Stimulated activated CD4-positive, alpha-beta T cell treated with anti-CD3 and anti-CD28 coated beads, TNF-alpha, amount 100 ng/mL, for 48 hours (primary cell): ENCODE results near the gene PLEKHA7.

Source experiments
- DNase-seq, 3 donors: peaks; one replicate each; pipeline ENCODE4 v3.0.0-alpha.2; 2020; ENCODE audit warnings: low read depth in 3 of 3

Gene PLEKHA7

GRCh38 chr11:16880184-16880801, 133.9 kb downstream of the PLEKHA7 start:
- DNase-seq: no peak

- DNase-seq: no peak
Observed at GRCh38 chr11:16879690-16880089, 134.5 kb downstream of the PLEKHA7 start.

GRCh38 chr11:16876837-16877236, 137.4 kb downstream of the PLEKHA7 start:
- no peak for DNase-seq

DNA sequence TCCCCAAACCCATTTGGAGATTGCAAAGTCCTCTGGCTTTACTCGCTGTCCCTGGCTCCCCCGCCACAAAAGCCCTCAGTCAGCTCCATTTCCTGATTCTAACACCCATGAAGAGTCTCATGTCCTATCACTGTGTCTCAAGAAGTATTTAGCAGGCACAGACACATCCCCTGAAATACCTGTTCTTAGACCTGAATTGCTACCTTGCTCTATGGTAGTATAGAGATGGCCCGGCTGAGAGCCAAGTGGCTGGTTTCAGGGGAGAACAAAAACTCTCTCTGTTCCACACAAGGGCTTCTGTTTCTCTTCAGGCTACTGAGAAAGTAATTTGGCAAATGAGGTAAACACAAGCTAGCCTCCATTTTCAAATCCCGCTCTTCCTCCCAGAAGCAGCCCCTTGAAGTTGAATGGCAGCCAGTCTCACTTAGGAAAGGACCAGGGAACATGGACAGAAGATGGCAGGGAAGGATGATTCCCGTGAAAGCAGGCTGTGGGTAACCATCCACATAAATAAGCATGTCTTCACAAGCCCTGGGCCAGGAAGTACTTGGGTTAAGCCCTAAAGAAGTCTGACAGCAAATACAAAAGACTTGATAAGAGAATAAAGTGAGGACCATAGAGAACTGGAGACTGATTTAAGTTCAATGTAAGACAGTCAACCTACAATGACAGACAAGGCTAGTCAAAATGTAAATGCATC, 138.0 kb downstream of the PLEKHA7 start:
- no peak for DNase-seq

DNA sequence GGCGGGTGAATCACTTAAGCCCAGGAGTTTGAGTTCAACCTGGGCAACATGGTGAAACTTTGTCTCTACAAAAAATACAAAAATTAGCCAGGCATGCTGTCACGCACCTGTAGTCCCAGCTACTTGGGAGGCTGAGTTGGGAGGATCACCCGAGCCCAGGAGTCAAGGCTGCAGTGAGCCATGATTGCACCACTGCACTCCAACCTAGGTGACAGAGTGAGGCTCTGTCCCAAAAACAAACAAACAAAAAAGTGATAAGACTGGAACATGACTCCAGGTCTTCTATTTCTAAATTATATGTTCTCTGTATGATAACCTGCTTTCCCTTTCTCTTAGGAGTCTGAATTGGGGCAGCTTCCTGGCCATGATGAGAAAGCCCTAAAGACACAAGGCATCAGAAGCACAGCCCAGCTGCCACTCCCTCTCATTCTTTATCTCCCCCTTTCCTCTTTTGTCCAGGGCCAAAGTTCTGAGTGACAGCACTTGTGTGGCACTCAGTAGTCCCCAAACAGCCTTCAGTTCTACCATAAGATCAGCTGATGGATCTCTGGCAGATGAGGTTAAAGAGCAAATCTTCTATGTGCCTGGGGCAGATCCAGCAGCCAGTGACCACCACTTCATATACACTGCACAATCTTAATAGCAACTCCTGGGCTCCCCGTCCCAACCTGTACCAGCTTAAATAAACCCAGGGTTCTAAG, 139.8 kb downstream of the PLEKHA7 start:
- DNase-seq: no peak

- no peak for DNase-seq
Observed at GRCh38 chr11:16873289-16873688, 140.9 kb downstream of the PLEKHA7 start.

- DNase-seq: no peak
Observed at GRCh38 chr11:16871368-16871767, 142.8 kb downstream of the PLEKHA7 start.

- no peak for DNase-seq
Observed at GRCh38 chr11:16867097-16867496, 147.1 kb downstream of the PLEKHA7 start.

- peak in 1 of 3 donors; percentile 10 for DNase-seq
Observed at GRCh38 chr11:16864428-16864827, 149.8 kb downstream of the PLEKHA7 start.

- no peak for DNase-seq
Observed at GRCh38 chr11:16863389-16863788, 150.8 kb downstream of the PLEKHA7 start.

DNA sequence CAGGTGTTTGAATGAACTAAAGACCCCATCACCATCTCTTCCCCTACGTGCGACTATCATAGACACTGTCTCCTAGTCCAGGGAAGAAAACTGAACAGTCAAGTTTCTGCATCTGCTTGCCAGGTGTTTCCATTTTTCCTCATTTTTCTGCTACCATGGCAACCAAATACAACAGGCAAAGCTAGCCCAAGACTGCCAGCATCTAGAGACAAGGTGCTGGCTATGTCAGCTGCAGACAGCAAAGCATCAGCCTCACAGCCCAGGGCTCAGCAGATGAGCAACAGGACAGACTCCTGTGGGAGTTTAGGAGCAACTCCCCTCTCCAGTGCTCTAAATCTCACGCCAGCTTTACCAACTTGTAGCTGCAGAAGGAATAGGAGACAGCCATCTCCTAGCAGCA, 151.5 kb downstream of the PLEKHA7 start:
- no peak for DNase-seq

GRCh38 chr11:16861862-16862261, 152.4 kb downstream of the PLEKHA7 start:
- no peak for DNase-seq

GRCh38 chr11:16860617-16861016, 153.6 kb downstream of the PLEKHA7 start:
- no peak for DNase-seq

DNA sequence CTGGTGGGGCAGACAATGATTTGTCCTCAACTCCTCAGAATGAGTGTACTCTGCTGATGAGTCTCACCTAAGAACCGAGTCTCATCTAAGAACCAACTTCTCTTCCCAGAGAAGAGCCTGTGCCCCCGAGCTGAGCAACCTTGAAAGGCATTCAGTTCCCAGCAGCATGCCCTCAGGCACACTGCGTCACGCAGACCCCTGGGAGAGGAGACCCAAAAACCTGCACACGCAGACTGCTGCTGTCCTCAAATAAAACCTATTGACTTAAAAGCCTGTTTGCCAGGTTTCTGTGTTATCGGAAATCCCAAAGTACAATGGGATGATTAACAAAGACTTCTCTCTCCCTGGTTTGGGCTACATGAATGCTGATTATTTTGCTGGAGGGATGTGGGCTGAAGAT, 154.6 kb downstream of the PLEKHA7 start:
- DNase-seq: no peak

GRCh38 chr11:16857186-16857585, 157.0 kb downstream of the PLEKHA7 start:
- DNase-seq: no peak

DNA sequence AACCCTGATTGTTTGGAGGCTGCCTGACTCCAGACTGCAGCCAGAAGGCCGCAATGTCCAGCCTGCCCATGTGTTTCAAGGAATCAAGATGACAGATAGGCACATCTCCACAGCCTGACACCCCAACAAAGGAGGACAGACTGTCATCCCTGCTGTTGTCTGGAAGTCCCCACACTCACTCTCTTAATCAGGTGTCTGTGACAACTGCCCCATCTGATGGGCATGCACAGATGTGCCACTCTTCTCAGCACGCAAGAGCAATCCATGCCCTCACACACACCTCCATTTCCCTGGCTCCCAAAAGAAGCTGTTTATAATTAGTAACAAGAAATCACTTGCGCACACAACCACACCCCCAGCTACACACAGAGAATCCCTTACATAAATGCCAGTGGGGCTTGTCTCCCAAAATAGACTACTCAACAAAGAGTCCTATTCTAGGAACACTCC, 158.2 kb downstream of the PLEKHA7 start:
- DNase-seq: no peak

- DNase-seq: no peak
Observed at GRCh38 chr11:16854979-16855378, 159.2 kb downstream of the PLEKHA7 start.

GRCh38 chr11:16853859-16854258, 160.4 kb downstream of the PLEKHA7 start:
- no peak for DNase-seq

DNA sequence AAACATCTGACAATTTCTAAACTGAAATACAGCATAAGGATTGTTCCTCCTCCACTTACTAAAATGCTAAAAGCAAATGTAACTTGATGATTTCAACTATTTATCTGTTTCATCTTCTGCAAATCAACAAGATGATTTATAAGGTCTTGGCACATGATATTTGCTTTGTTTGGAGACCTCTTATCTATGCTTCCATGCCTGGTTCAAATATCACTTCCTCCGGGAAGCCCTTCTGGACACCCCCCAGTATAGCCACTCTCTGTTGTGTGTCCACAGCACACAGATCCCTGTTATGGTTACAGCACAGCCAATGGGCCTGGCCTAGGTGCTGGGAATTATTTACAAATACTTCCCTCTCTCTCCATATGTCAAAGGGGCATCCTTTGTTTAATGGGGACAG, 160.9 kb downstream of the PLEKHA7 start:
- no peak for DNase-seq

- DNase-seq: no peak
Observed at GRCh38 chr11:16846305-16846704, 167.9 kb downstream of the PLEKHA7 start.

GRCh38 chr11:16844268-16844771, 169.9 kb downstream of the PLEKHA7 start:
- no peak for DNase-seq

GRCh38 chr11:16843294-16843693, 170.9 kb downstream of the PLEKHA7 start:
- no peak for DNase-seq

- DNase-seq: no peak
Observed at GRCh38 chr11:16841984-16842383, 172.2 kb downstream of the PLEKHA7 start.
